ENCODE results near the gene DPEP3.

GRCh38 chr16:67946966-67947558, 33.2 kb downstream of the DPEP3 start:
- TF ChIP-seq CTCF (IDR thresholded peaks at IDR 0.05) (no peak), POLR2A (IDR thresholded peaks at IDR 0.05) (no peak)

Data from thyroid gland (tissue), 4 donors.